ENCODE measurements around the gene KRT40.

The KRT40 gene

DNA sequence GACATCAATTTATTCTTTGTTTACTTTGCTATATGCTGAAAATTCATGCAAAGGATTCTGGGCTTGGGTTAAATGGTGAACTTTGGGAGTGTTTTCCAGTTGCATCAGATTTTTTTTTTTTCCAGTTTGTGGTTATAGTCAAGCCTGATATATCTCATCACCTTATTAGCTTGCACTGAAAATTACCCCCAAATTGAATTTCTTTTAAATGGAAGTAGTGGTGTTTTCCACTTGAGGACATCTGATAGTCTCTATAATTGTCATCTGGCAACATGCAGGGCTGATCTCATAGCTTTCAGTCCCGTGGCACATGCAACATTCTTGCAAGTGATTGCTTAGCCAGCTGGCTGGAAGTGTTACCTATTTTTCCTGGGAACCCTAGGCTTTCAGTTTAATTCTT, 29.5 kb upstream of the KRT40 start:
- Histone ChIP-seq H3K4me2 (ENCODE audit: low read depth, low read length, poor library complexity, severe bottlenecking) (no peak overlapping the region), H3K9ac (ENCODE audit: low read length) (no peak overlapping the region), H3K36me3 (ENCODE audit: low read length) (no peaks in the 10 kb centered on the region), H3K27ac (ENCODE audit: low read depth, low read length) (no peak overlapping the region), H3K79me2 (ENCODE audit: insufficient read depth, low read length) (no peaks in the 10 kb centered on the region), H3K4me3 (ENCODE audit: insufficient read depth, low read length, poor library complexity, severe bottlenecking) (no peak overlapping the region), H3K27me3 (ENCODE audit: low read length) (no peaks in the 10 kb centered on the region), H3K9me3 (ENCODE audit: insufficient read depth, low read length) (no peaks in the 10 kb centered on the region), H3K9me2 (replicated peaks; ENCODE audit: insufficient read depth, low read length) (no peaks in the 10 kb centered on the region), H2AFZ (ENCODE audit: low read depth, low read length, severe bottlenecking) (no peak overlapping the region), H3F3A (ENCODE audit: insufficient read depth) (no peaks in the 10 kb centered on the region), H4K20me1 (ENCODE audit: low read depth, low read length) (no peaks in the 10 kb centered on the region)
- TF ChIP-seq, protein P1, sequence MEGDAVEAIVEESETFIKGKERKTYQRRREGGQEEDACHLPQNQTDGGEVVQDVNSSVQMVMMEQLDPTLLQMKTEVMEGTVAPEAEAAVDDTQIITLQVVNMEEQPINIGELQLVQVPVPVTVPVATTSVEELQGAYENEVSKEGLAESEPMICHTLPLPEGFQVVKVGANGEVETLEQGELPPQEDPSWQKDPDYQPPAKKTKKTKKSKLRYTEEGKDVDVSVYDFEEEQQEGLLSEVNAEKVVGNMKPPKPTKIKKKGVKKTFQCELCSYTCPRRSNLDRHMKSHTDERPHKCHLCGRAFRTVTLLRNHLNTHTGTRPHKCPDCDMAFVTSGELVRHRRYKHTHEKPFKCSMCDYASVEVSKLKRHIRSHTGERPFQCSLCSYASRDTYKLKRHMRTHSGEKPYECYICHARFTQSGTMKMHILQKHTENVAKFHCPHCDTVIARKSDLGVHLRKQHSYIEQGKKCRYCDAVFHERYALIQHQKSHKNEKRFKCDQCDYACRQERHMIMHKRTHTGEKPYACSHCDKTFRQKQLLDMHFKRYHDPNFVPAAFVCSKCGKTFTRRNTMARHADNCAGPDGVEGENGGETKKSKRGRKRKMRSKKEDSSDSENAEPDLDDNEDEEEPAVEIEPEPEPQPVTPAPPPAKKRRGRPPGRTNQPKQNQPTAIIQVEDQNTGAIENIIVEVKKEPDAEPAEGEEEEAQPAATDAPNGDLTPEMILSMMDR (IDR thresholded peaks at IDR 0.05; ENCODE audit: insufficient read depth, low read length, poor library complexity, severe bottlenecking) = no peak

DNA sequence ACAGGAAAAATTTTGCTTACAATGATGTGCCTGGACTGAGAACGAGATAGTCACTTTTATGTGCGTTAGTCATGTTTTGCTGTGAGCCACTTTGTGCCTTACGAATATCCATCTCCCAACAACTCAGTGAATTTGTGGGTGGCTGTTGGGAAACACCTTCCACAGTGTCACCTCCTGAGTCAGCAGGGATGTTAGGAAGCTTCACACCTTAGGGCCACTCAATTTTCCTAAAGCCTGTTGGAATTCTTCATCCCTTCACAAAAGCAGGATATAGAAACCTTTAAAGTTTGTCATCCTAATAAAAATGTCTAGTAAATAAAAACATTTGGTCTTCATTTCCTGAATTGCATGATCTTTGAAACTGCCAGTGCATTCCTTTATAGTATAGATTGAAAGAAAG, 29.1 kb upstream of the KRT40 start:
- H2AFZ ChIP-seq (ENCODE audit: low read depth, low read length, severe bottlenecking) = no peak overlapping the region
- no peak overlapping the region for H3K4me2 ChIP-seq (ENCODE audit: low read depth, low read length, poor library complexity, severe bottlenecking)
- H3F3A ChIP-seq (ENCODE audit: insufficient read depth) = no peaks in the 10 kb centered on the region
- H4K20me1 ChIP-seq (ENCODE audit: low read depth, low read length) = no peaks in the 10 kb centered on the region
- H3K4me3 ChIP-seq (ENCODE audit: insufficient read depth, low read length, poor library complexity, severe bottlenecking) = no peak overlapping the region
- no peaks in the 10 kb centered on the region for H3K36me3 ChIP-seq (ENCODE audit: low read length)
- no peaks in the 10 kb centered on the region for H3K9me3 ChIP-seq (ENCODE audit: insufficient read depth, low read length)
- no peak overlapping the region for H3K27ac ChIP-seq (ENCODE audit: low read depth, low read length)
- no peaks in the 10 kb centered on the region for H3K79me2 ChIP-seq (ENCODE audit: insufficient read depth, low read length)
- H3K27me3 ChIP-seq (ENCODE audit: low read length) = no peaks in the 10 kb centered on the region
- no peaks in the 10 kb centered on the region for H3K9me2 ChIP-seq (replicated peaks; ENCODE audit: insufficient read depth, low read length)
- TF ChIP-seq, protein P1 (IDR thresholded peaks at IDR 0.05; ENCODE audit: insufficient read depth, low read length, poor library complexity, severe bottlenecking) = no peak
- no peak for TF ChIP-seq EZH2phosphoT487 (conservative IDR thresholded peaks at IDR 0.05; ENCODE audit: low read length)
- no peak overlapping the region for H3K9ac ChIP-seq (ENCODE audit: low read length)

- H3K9ac ChIP-seq (ENCODE audit: low read length) = no peak overlapping the region
- no peaks in the 10 kb centered on the region for H3F3A ChIP-seq (ENCODE audit: insufficient read depth)
- H3K9me2 ChIP-seq (replicated peaks; ENCODE audit: insufficient read depth, low read length) = no peaks in the 10 kb centered on the region
- TF ChIP-seq, protein P1 (IDR thresholded peaks at IDR 0.05; ENCODE audit: insufficient read depth, low read length, poor library complexity, severe bottlenecking) = no peak
- no peak for TF ChIP-seq EZH2phosphoT487 (conservative IDR thresholded peaks at IDR 0.05; ENCODE audit: low read length)
- H2AFZ ChIP-seq (ENCODE audit: low read depth, low read length, severe bottlenecking) = no peak overlapping the region
- no peaks in the 10 kb centered on the region for H4K20me1 ChIP-seq (ENCODE audit: low read depth, low read length)
- H3K27me3 ChIP-seq (ENCODE audit: low read length) = no peaks in the 10 kb centered on the region
- no peaks in the 10 kb centered on the region for H3K36me3 ChIP-seq (ENCODE audit: low read length)
- H3K27ac ChIP-seq (ENCODE audit: low read depth, low read length) = no peak overlapping the region
- no peaks in the 10 kb centered on the region for H3K79me2 ChIP-seq (ENCODE audit: insufficient read depth, low read length)
- H3K4me2 ChIP-seq (ENCODE audit: low read depth, low read length, poor library complexity, severe bottlenecking) = no peak overlapping the region
- H3K9me3 ChIP-seq (ENCODE audit: insufficient read depth, low read length) = no peaks in the 10 kb centered on the region
- H3K4me3 ChIP-seq (ENCODE audit: insufficient read depth, low read length, poor library complexity, severe bottlenecking) = no peak overlapping the region
Measured at GRCh38 chr17:41012326-41013120, 28.4 kb upstream of the KRT40 start.
